Spleen (tissue), 7 donors: ENCODE data around the gene CCL8.

ENCODE experiments used
- CTCF ChIP-seq, 11 experiments: fragments of 200-600 bp in 7 of 11; fragments of 450-650 bp in 4 of 11; sonication (generic) in 4 of 11; IDR thresholded peaks in 8 of 11; conservative IDR thresholded peaks in 3 of 11; 1 replicate in 7 of 11; 2 replicates in 4 of 11; pipeline versions ENCODE4 v1.4.0 to v1.8.0; 2016 to 2021; ENCODE audit warnings: antibody characterized with exemption in 11 of 11, inconsistent platforms in 4 of 11, mild to moderate bottlenecking in 1 of 11
- POLR2A ChIP-seq, 3 donors: fragments of 450-650 bp; IDR thresholded peaks; one replicate each; pipeline ENCODE4 v1.5.1; 2017; ENCODE audit warnings: antibody characterized with exemption in 3 of 3, mild to moderate bottlenecking in 1 of 3
- POLR2AphosphoS5 ChIP-seq, 3 donors: sonication (generic); formaldehyde crosslinking; IDR thresholded peaks; one replicate each; pipeline ENCODE4 v1.5.1; 2017; ENCODE audit warnings: antibody characterized with exemption in 3 of 3
- donor health status: DM: no; HTN: no; CAD: no; lungs with moderate emphysema.
- donor health status: DM: no; HTN: no; CAD: no.
- donor health status: DM: no; HTN: no; CAD: no.

- TF ChIP-seq CTCF (IDR thresholded peaks at IDR 0.05 in 8 of 11, conservative IDR thresholded peaks at IDR 0.05 in 3 of 11) (no peak), POLR2A (IDR thresholded peaks at IDR 0.05) (no peak), POLR2AphosphoS5 (IDR thresholded peaks at IDR 0.05) (no peak)
Measured at GRCh38 chr17:34363183-34363661, 44.0 kb downstream of the CCL8 start, which contains the start of gene CCL1.
